Measurements from ENCODE around the gene PUM2. TPM values are rescaled to one million over a fixed set of nuclear protein-coding genes. Genes with fewer than 3 reads are reported as not detected.

Gene PUM2
- total and polyA plus RNA-seq, 12 donors: 12.4 to 79.1 (median 67.6) TPM

- WGBS, 2 donors: 81 to 95% methylated on average over 5 of the region's 5 CpGs
- ATAC-seq: no peak
- H3K4me3 ChIP-seq: no peak overlapping the region
- no peaks in the 10 kb centered on the region for H3K27me3 ChIP-seq
- intact Hi-C loops (cut with DNase I): no loop called here
- no peaks in the 10 kb centered on the region for H3K36me3 ChIP-seq
- H3K27ac ChIP-seq: no peak overlapping the region
- TF ChIP-seq CTCF (IDR thresholded peaks at IDR 0.05): no peak
- H3K9me3 ChIP-seq: no peaks in the 10 kb centered on the region
- H3K4me1 ChIP-seq: no peaks in the 10 kb centered on the region
- no peak for DNase-seq
These were observed 47.3 kb upstream of the PUM2 start for GRCh38 chr2:20397811-20398447.

- DNase-seq: no peak
- 79 to 85% methylated on average over 9 of the region's 9 CpGs for WGBS, 2 donors
- intact Hi-C loops (cut with DNase I): no loop called here
- Histone ChIP-seq H3K4me3 (no peak overlapping the region), H3K27ac (no peak overlapping the region), H3K27me3 (peaks cover 0 to 4% (median 0%) of the 10 kb centered on the region in 7 donors), H3K4me1 (no peaks in the 10 kb centered on the region), H3K9me3 (no peaks in the 10 kb centered on the region), H3K36me3 (no peaks in the 10 kb centered on the region)
- TF ChIP-seq CTCF (IDR thresholded peaks at IDR 0.05): no peak
- peak in 1 of 8 donors; percentile 17 for ATAC-seq
These were observed 45.8 kb upstream of the PUM2 start for GRCh38 chr2:20396356-20397000.

GRCh38 chr2:20393986-20394385 is 43.3 kb upstream of the PUM2 start:
- H3K27ac ChIP-seq: no peak overlapping the region
- no peak for TF ChIP-seq CTCF (IDR thresholded peaks at IDR 0.05)
- ATAC-seq (no peak), DNase-seq (no peak)
- peaks cover 0 to 4% (median 0%) of the 10 kb centered on the region in 7 donors for H3K27me3 ChIP-seq
- no peak overlapping the region for H3K4me3 ChIP-seq
- H3K36me3 ChIP-seq: no peaks in the 10 kb centered on the region
- H3K9me3 ChIP-seq: no peaks in the 10 kb centered on the region
- H3K4me1 ChIP-seq: no peaks in the 10 kb centered on the region
- WGBS, 2 donors: 92 to 93% methylated on average over 4 of the region's 4 CpGs
- intact Hi-C loops (cut with DNase I): no loop called here

GRCh38 chr2:20391951-20392699 is 41.5 kb upstream of the PUM2 start:
- no peak for DNase-seq
- Histone ChIP-seq H3K36me3 (no peaks in the 10 kb centered on the region), H3K27ac (no peak overlapping the region), H3K27me3 (peaks cover 0 to 4% (median 0%) of the 10 kb centered on the region in 7 donors), H3K4me3 (no peak overlapping the region), H3K9me3 (no peaks in the 10 kb centered on the region), H3K4me1 (no peaks in the 10 kb centered on the region)
- no peak for ATAC-seq
- 85 to 88% methylated on average over 8 of the region's 8 CpGs for WGBS, 2 donors
- intact Hi-C loops (cut with DNase I): loop anchor here in 1 of 10 donors (2.0 kb wide), 1 partner anchor 61 kb away; no protein-coding TSS in a partner anchor
- no peak for TF ChIP-seq CTCF (IDR thresholded peaks at IDR 0.05)
